Adipocyte (in vitro differentiated cells): ENCODE results near the gene COL16A1.

Experiments
- DNase-seq: peaks from one replicate; pipeline ENCODE4 v3.0.0-alpha.2; 2015; ENCODE audit warnings: low read depth
- H3K27me3 ChIP-seq: replicated peaks from 2 replicates; pipeline ENCODE4 v1.7.0; 2013; ENCODE audit warnings: mild to moderate bottlenecking, low read length, moderate library complexity; ENCODE audit not compliant: control insufficient read depth, insufficient read depth
- H3K36me3 ChIP-seq: 2 replicates; pipeline ENCODE4 v1.7.0; 2013; ENCODE audit warnings: low read length, mild to moderate bottlenecking, moderate library complexity; ENCODE audit not compliant: control insufficient read depth, insufficient read depth, severe bottlenecking
- H3K4me1 ChIP-seq: 2 replicates; pipeline ENCODE4 v1.7.0; 2013; ENCODE audit warnings: mild to moderate bottlenecking, low read length, moderate library complexity; ENCODE audit not compliant: control insufficient read depth, insufficient read depth
- H3K4me3 ChIP-seq: 2 replicates; pipeline ENCODE4 v1.7.0; 2013; ENCODE audit warnings: mild to moderate bottlenecking, low read length, moderate library complexity
- H3K9ac ChIP-seq: 2 replicates; pipeline ENCODE4 v1.7.0; 2013; ENCODE audit warnings: mild to moderate bottlenecking, low read length, moderate library complexity
- H3K9me3 ChIP-seq: 2 replicates; pipeline ENCODE4 v1.7.0; 2013; ENCODE audit warnings: mild to moderate bottlenecking, low read length, moderate library complexity; ENCODE audit not compliant: control insufficient read depth

Gene COL16A1

GRCh38 chr1:31703431-31704270 is at the start of gene COL16A1:
COL16A1 (minus strand) TSS chr1:31704017; CDS start chr1:31702193, 1,824 bp downstream.
- no peaks in the 10 kb centered on the region for H3K9me3 ChIP-seq
- H3K36me3 ChIP-seq: peaks cover 21% of the 10 kb centered on the region
- H3K4me1 ChIP-seq: peaks cover 74% of the 10 kb centered on the region
- no peaks in the 10 kb centered on the region for H3K27me3 ChIP-seq
- peak within 1 kb of the TSS; percentile 92 for H3K4me3 ChIP-seq
- H3K9ac ChIP-seq: peak within 1 kb of the TSS; percentile 96
- peak; percentile 94 for DNase-seq

GRCh38 chr1:31752952-31753475 is 49.2 kb upstream of the COL16A1 start:
- Histone ChIP-seq H3K9ac (peak overlapping the region; percentile 48), H3K27me3 (no peaks in the 10 kb centered on the region), H3K4me1 (peaks cover 35% of the 10 kb centered on the region), H3K9me3 (no peaks in the 10 kb centered on the region), H3K36me3 (no peaks in the 10 kb centered on the region), H3K4me3 (no peak overlapping the region)
- no peak for DNase-seq

GRCh38 chr1:31752258-31752657 is 48.4 kb upstream of the COL16A1 start:
- H3K4me1 ChIP-seq: peaks cover 35% of the 10 kb centered on the region
- no peak overlapping the region for H3K4me3 ChIP-seq
- DNase-seq: no peak

GRCh38 chr1:31751822-31752241 is 48.0 kb upstream of the COL16A1 start:
- Histone ChIP-seq H3K36me3 (no peaks in the 10 kb centered on the region), H3K9ac (no peak overlapping the region), H3K4me1 (peaks cover 35% of the 10 kb centered on the region), H3K9me3 (no peaks in the 10 kb centered on the region), H3K4me3 (no peak overlapping the region), H3K27me3 (no peaks in the 10 kb centered on the region)
- DNase-seq: no peak

More at GRCh38 chr1:31752258-31752657, 48.4 kb upstream of the COL16A1 start:
- H3K36me3 ChIP-seq: no peaks in the 10 kb centered on the region
- no peaks in the 10 kb centered on the region for H3K9me3 ChIP-seq
- no peaks in the 10 kb centered on the region for H3K27me3 ChIP-seq
- H3K9ac ChIP-seq: no peak overlapping the region

GRCh38 chr1:31750858-31751510 is 47.2 kb upstream of the COL16A1 start:
- H3K27me3 ChIP-seq: no peaks in the 10 kb centered on the region
- peak; percentile 30 for DNase-seq
- H3K9me3 ChIP-seq: no peaks in the 10 kb centered on the region

GRCh38 chr1:31749785-31750735 is 46.2 kb upstream of the COL16A1 start:
- DNase-seq: no peak
- peaks cover 43% of the 10 kb centered on the region for H3K4me1 ChIP-seq
- H3K27me3 ChIP-seq: no peaks in the 10 kb centered on the region
- H3K9me3 ChIP-seq: no peaks in the 10 kb centered on the region
- H3K36me3 ChIP-seq: no peaks in the 10 kb centered on the region
- H3K9ac ChIP-seq: no peak overlapping the region
- H3K4me3 ChIP-seq: no peak overlapping the region

More at GRCh38 chr1:31750858-31751510, 47.2 kb upstream of the COL16A1 start:
- H3K4me1 ChIP-seq: peaks cover 40% of the 10 kb centered on the region
- H3K36me3 ChIP-seq: no peaks in the 10 kb centered on the region
- H3K4me3 ChIP-seq: no peak overlapping the region
- H3K9ac ChIP-seq: no peak overlapping the region

- no peak for DNase-seq
- peaks cover 30% of the 10 kb centered on the region for H3K4me1 ChIP-seq
- no peaks in the 10 kb centered on the region for H3K36me3 ChIP-seq
- H3K9me3 ChIP-seq: no peaks in the 10 kb centered on the region
- no peaks in the 10 kb centered on the region for H3K27me3 ChIP-seq
- no peak overlapping the region for H3K4me3 ChIP-seq
- no peak overlapping the region for H3K9ac ChIP-seq
Observed at GRCh38 chr1:31748365-31748764, 44.5 kb upstream of the COL16A1 start.

- Histone ChIP-seq H3K9ac (no peak overlapping the region), H3K4me3 (no peak overlapping the region), H3K27me3 (no peaks in the 10 kb centered on the region), H3K36me3 (no peaks in the 10 kb centered on the region), H3K9me3 (no peaks in the 10 kb centered on the region), H3K4me1 (peaks cover 24% of the 10 kb centered on the region)
- DNase-seq: no peak
Observed at GRCh38 chr1:31747304-31747703, 43.5 kb upstream of the COL16A1 start.

GRCh38 chr1:31746687-31747086 is 42.9 kb upstream of the COL16A1 start:
- Histone ChIP-seq H3K36me3 (no peaks in the 10 kb centered on the region), H3K9ac (no peak overlapping the region), H3K4me3 (no peak overlapping the region), H3K9me3 (no peaks in the 10 kb centered on the region), H3K4me1 (peaks cover 24% of the 10 kb centered on the region), H3K27me3 (no peaks in the 10 kb centered on the region)
- no peak for DNase-seq

- no peak overlapping the region for H3K4me3 ChIP-seq
- H3K27me3 ChIP-seq: no peaks in the 10 kb centered on the region
- peak overlapping the region; percentile 19 for H3K9ac ChIP-seq
- H3K9me3 ChIP-seq: no peaks in the 10 kb centered on the region
- no peak for DNase-seq
- H3K4me1 ChIP-seq: peaks cover 21% of the 10 kb centered on the region
- no peaks in the 10 kb centered on the region for H3K36me3 ChIP-seq
Observed at GRCh38 chr1:31745946-31746670, 42.3 kb upstream of the COL16A1 start.
